Measurements from ENCODE around the gene SSTR4.

SSTR4 gene

GRCh38 chr20:23065266-23066201 lies 30.4 kb downstream of the SSTR4 start:
- DNase-seq (ENCODE audit: low read depth) = no peak

GRCh38 chr20:23066772-23067171 lies 31.7 kb downstream of the SSTR4 start:
- DNase-seq (ENCODE audit: low read depth) = no peak

- DNase-seq (ENCODE audit: low read depth) = no peak
These were observed 33.2 kb downstream of the SSTR4 start for GRCh38 chr20:23068283-23068682.

GRCh38 chr20:23069108-23069507 lies 34.0 kb downstream of the SSTR4 start:
- no peak for DNase-seq (ENCODE audit: low read depth)

GRCh38 chr20:23071398-23071797 lies 36.3 kb downstream of the SSTR4 start:
- DNase-seq (ENCODE audit: low read depth) = no peak

GRCh38 chr20:23071996-23072395 lies 36.9 kb downstream of the SSTR4 start:
- DNase-seq (ENCODE audit: low read depth) = no peak

GRCh38 chr20:23072892-23073586 lies 37.9 kb downstream of the SSTR4 start:
- no peak for DNase-seq (ENCODE audit: low read depth)

- DNase-seq (ENCODE audit: low read depth) = no peak
These were observed 38.9 kb downstream of the SSTR4 start for GRCh38 chr20:23074052-23074451.

GRCh38 chr20:23077277-23077676 lies 42.2 kb downstream of the SSTR4 start:
- DNase-seq (ENCODE audit: low read depth) = no peak

GRCh38 chr20:23078351-23079015 lies 43.4 kb downstream of the SSTR4 start:
- DNase-seq (ENCODE audit: low read depth) = no peak

- DNase-seq (ENCODE audit: low read depth) = no peak
These were observed 43.9 kb downstream of the SSTR4 start for GRCh38 chr20:23079016-23079351.

GRCh38 chr20:23079926-23080325 lies 44.8 kb downstream of the SSTR4 start:
- DNase-seq (ENCODE audit: low read depth) = no peak

GRCh38 chr20:23080521-23080920 lies 45.4 kb downstream of the SSTR4 start:
- no peak for DNase-seq (ENCODE audit: low read depth)

GRCh38 chr20:23081263-23081819 lies 46.2 kb downstream of the SSTR4 start:
- no peak for DNase-seq (ENCODE audit: low read depth)

- no peak for DNase-seq (ENCODE audit: low read depth)
These were observed 47.9 kb downstream of the SSTR4 start for GRCh38 chr20:23082846-23083552.

- DNase-seq (ENCODE audit: low read depth) = no peak
These were observed 48.6 kb downstream of the SSTR4 start for GRCh38 chr20:23083553-23084220.

- DNase-seq (ENCODE audit: low read depth) = no peak
These were observed 49.3 kb downstream of the SSTR4 start for GRCh38 chr20:23084282-23084844.

GRCh38 chr20:23084845-23085365 lies 49.8 kb downstream of the SSTR4 start:
- no peak for DNase-seq (ENCODE audit: low read depth)

- no peak for DNase-seq (ENCODE audit: low read depth)
These were observed 50.4 kb downstream of the SSTR4 start for GRCh38 chr20:23085436-23086055.

- DNase-seq (ENCODE audit: low read depth) = peak; percentile 47
These were observed 51.0 kb downstream of the SSTR4 start, which contains the start of gene CD93 for GRCh38 chr20:23086056-23086566. Gene CD93, minus strand, starts transcription at chr20:23086324. Its CDS starts 132 bp downstream, at chr20:23086192.

All from CMK (cell line).